ENCODE measurements around the gene FOXP2. TPM values are rescaled to one million over a fixed set of nuclear protein-coding genes. Genes with fewer than 3 reads are reported as not detected.

The FOXP2 gene
- total RNA-seq, 1 experiment from 2014 or later: 0.17 TPM

DNA sequence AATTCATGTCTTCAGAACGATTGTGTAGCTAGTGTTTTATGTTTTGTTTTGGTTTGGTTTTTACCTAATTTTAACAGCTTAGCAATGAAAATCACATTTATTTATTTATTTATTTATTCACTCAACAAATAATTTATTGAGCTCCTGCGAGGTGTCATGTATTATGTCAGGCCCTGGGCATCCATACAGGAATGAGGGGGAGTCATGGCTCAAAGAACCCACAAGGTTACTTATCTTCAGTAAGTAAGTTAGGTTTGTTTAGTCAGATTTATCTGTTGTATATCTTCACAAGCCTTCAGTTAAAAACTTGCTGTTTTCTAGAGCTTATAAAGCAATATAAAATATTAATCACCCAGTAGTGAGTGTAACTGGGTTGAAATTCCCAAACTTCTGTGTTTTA is 45.4 kb downstream of the FOXP2 start:
- ChIA-PET POLR2A (no interaction called here), CTCF (no interaction called here)
- H3K36me3 Mint-ChIP-seq: no peaks in the 10 kb centered on the region
- H3K9me3 Mint-ChIP-seq: peaks cover 1% of the 10 kb centered on the region
- no peak for DNase-seq (ENCODE audit: low spot score)
- H3K27me3 Mint-ChIP-seq (ENCODE audit: low read depth): no peaks in the 10 kb centered on the region
- H3K4me3 Mint-ChIP-seq: no peak overlapping the region
- TF ChIP-seq, protein P1, sequence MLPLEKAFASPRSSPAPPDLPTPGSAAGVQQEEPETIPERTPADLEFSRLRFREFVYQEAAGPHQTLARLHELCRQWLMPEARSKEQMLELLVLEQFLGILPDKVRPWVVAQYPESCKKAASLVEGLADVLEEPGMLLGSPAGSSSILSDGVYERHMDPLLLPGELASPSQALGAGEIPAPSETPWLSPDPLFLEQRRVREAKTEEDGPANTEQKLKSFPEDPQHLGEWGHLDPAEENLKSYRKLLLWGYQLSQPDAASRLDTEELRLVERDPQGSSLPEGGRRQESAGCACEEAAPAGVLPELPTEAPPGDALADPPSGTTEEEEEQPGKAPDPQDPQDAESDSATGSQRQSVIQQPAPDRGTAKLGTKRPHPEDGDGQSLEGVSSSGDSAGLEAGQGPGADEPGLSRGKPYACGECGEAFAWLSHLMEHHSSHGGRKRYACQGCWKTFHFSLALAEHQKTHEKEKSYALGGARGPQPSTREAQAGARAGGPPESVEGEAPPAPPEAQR (CRISPR knock-in tag; IDR thresholded peaks at IDR 0.05): no peak
- TF ChIP-seq FOXK1 (CRISPR knock-in tag; IDR thresholded peaks at IDR 0.05) (no peak), ZNF416 (CRISPR knock-in tag; IDR thresholded peaks at IDR 0.05) (no peak), ZBTB21 (CRISPR knock-in tag; IDR thresholded peaks at IDR 0.05; ENCODE audit: borderline replicate concordance) (no peak), RELA (CRISPR knock-in tag; IDR thresholded peaks at IDR 0.05; ENCODE audit: borderline replicate concordance) (no peak), ESRRA (CRISPR knock-in tag; IDR thresholded peaks at IDR 0.05; ENCODE audit: borderline replicate concordance) (no peak)
- TF ChIP-seq, protein P2, sequence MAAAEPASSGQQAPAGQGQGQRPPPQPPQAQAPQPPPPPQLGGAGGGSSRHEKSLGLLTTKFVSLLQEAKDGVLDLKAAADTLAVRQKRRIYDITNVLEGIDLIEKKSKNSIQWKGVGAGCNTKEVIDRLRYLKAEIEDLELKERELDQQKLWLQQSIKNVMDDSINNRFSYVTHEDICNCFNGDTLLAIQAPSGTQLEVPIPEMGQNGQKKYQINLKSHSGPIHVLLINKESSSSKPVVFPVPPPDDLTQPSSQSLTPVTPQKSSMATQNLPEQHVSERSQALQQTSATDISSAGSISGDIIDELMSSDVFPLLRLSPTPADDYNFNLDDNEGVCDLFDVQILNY (CRISPR knock-in tag; IDR thresholded peaks at IDR 0.05): no peak
- no peak overlapping the region for H3K27ac Mint-ChIP-seq
- no peak for ATAC-seq
- no peaks in the 10 kb centered on the region for H3K4me1 Mint-ChIP-seq

DNA sequence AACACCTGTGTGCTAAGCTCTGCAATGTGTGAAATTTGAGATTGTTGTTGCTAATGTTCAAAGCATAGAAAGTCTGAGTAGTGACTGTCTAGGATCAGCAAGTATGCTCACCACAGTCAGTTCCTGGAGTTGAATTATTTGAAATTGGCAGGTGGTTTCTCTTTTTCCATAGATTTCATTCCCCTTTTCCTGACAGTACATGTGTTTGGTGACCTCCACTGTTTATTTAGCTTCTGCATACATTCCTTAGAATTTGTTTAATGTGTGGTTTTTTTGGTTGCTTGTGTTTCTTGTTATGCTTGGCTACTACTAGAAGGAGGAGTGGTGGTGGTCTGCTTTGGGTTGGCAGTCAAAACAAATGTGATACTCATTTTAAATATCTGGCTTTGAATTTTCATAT is 52.3 kb downstream of the FOXP2 start:
- Mint-ChIP-seq H3K9me3 (no peaks in the 10 kb centered on the region), H3K27me3 (ENCODE audit: low read depth) (no peaks in the 10 kb centered on the region), H3K4me1 (peaks cover 5% of the 10 kb centered on the region), H3K27ac (no peak overlapping the region), H3K36me3 (no peaks in the 10 kb centered on the region), H3K4me3 (no peak overlapping the region)
- DNase-seq (ENCODE audit: low spot score): no peak
- CTCF ChIA-PET: no interaction called here
- no peak for ATAC-seq
- POLR2A ChIA-PET: no interaction called here
- no peak for TF ChIP-seq ZNF263 (CRISPR knock-in tag; IDR thresholded peaks at IDR 0.05; ENCODE audit: low read depth)
- no peak for TF ChIP-seq ZNF281 (CRISPR knock-in tag; IDR thresholded peaks at IDR 0.05)
- TF ChIP-seq RORB (CRISPR knock-in tag; IDR thresholded peaks at IDR 0.05): no peak
- no peak for TF ChIP-seq CTCF (IDR thresholded peaks at IDR 0.05)
- no peak for TF ChIP-seq ZNF423 (CRISPR knock-in tag; IDR thresholded peaks at IDR 0.05)
- no peak for TF ChIP-seq PRDM15 (CRISPR knock-in tag; IDR thresholded peaks at IDR 0.05)
- no peak for TF ChIP-seq IRF1 (CRISPR knock-in tag; IDR thresholded peaks at IDR 0.05)
- TF ChIP-seq ATF3 (CRISPR knock-in tag; conservative IDR thresholded peaks at IDR 0.05): no peak
- no peak for TF ChIP-seq ATF2 (CRISPR knock-in tag; IDR thresholded peaks at IDR 0.05; ENCODE audit: borderline replicate concordance, low read depth)
- TF ChIP-seq SMAD3 (CRISPR knock-in tag; IDR thresholded peaks at IDR 0.05; ENCODE audit: borderline replicate concordance): no peak
- TF ChIP-seq EMX1 (CRISPR knock-in tag; IDR thresholded peaks at IDR 0.05): no peak
- TF ChIP-seq JUN (CRISPR knock-in tag; IDR thresholded peaks at IDR 0.05): no peak
- no peak for TF ChIP-seq E2F4 (CRISPR knock-in tag; IDR thresholded peaks at IDR 0.05; ENCODE audit: borderline replicate concordance, low read depth)
- no peak for TF ChIP-seq SP1 (CRISPR knock-in tag; conservative IDR thresholded peaks at IDR 0.05)
- TF ChIP-seq ESRRA (CRISPR knock-in tag; IDR thresholded peaks at IDR 0.05; ENCODE audit: borderline replicate concordance): no peak
- TF ChIP-seq RELA (CRISPR knock-in tag; IDR thresholded peaks at IDR 0.05; ENCODE audit: borderline replicate concordance): no peak

Measured in WTC11 (cell line).